NOMO-1 treated with DMSO at 0.1 percent for 48 hours (cell line): ENCODE measurements around the gene TFF1.

Source experiments
- DNase-seq: peaks from one replicate; lab custom pipeline; 2025; ENCODE audit not compliant: unreplicated experiment; lab: John Stamatoyannopoulos, UW

The TFF1 gene

GRCh38 chr21:42398436-42399028, 32.2 kb upstream of the TFF1 start:
- no peak for DNase-seq

GRCh38 chr21:42397746-42398394, 31.5 kb upstream of the TFF1 start:
- no peak for DNase-seq

GRCh38 chr21:42396799-42397745, 30.7 kb upstream of the TFF1 start:
- DNase-seq, result no peak

GRCh38 chr21:42395905-42396651, 29.7 kb upstream of the TFF1 start, which contains the start of gene TMPRSS3:
TSS of gene TMPRSS3 (minus strand) at chr21:42396052. CDS start at chr21:42395417, 635 bp downstream.
- no peak for DNase-seq

GRCh38 chr21:42395302-42395701, 29.0 kb upstream of the TFF1 start:
- no peak for DNase-seq

GRCh38 chr21:42393443-42393950, 27.2 kb upstream of the TFF1 start:
- no peak for DNase-seq

- DNase-seq, result no peak
Observed at GRCh38 chr21:42392731-42393442, 26.6 kb upstream of the TFF1 start.

- no peak for DNase-seq
Observed at GRCh38 chr21:42391297-42391696, 25.0 kb upstream of the TFF1 start.

- no peak for DNase-seq
Observed at GRCh38 chr21:42390696-42391095, 24.4 kb upstream of the TFF1 start.

GRCh38 chr21:42390193-42390592, 23.9 kb upstream of the TFF1 start:
- DNase-seq, result no peak

GRCh38 chr21:42389449-42389835, 23.1 kb upstream of the TFF1 start:
- DNase-seq, result no peak

GRCh38 chr21:42388740-42389448, 22.6 kb upstream of the TFF1 start:
- no peak for DNase-seq

GRCh38 chr21:42387843-42388340, 21.6 kb upstream of the TFF1 start:
- no peak for DNase-seq

- peak; percentile 21 for DNase-seq
Observed at GRCh38 chr21:42387164-42387563, 20.8 kb upstream of the TFF1 start.

- DNase-seq, result no peak
Observed at GRCh38 chr21:42386034-42386591, 19.8 kb upstream of the TFF1 start.

GRCh38 chr21:42385619-42386018, 19.3 kb upstream of the TFF1 start:
- no peak for DNase-seq

- DNase-seq, result peak; percentile 34
Observed at GRCh38 chr21:42384989-42385388, 18.7 kb upstream of the TFF1 start.

GRCh38 chr21:42384156-42384945, 18.0 kb upstream of the TFF1 start:
- no peak for DNase-seq
